AG09309 (cell line): Measurements from ENCODE around the gene WSCD2.

ENCODE experiments used
- DNase-seq: peaks from one replicate; pipeline ENCODE4 v3.0.0-alpha.2; 2010; ENCODE audit warnings: low read depth
- H3K4me3 ChIP-seq: 2 replicates; pipeline ENCODE4 v1.5.1; 2011; ENCODE audit warnings: mild to moderate bottlenecking, low read depth, low read length, moderate library complexity; ENCODE audit not compliant: control insufficient read depth
- TF ChIP-seq, protein P1 (sequence below): IDR thresholded peaks from 2 replicates; pipeline ENCODE4 v1.5.1; 2011; ENCODE audit warnings: mild to moderate bottlenecking, low read depth, low read length, inconsistent platforms; ENCODE audit not compliant: insufficient read depth, control insufficient read depth; ENCODE audit errors: missing control alignments

WSCD2 gene

DNA sequence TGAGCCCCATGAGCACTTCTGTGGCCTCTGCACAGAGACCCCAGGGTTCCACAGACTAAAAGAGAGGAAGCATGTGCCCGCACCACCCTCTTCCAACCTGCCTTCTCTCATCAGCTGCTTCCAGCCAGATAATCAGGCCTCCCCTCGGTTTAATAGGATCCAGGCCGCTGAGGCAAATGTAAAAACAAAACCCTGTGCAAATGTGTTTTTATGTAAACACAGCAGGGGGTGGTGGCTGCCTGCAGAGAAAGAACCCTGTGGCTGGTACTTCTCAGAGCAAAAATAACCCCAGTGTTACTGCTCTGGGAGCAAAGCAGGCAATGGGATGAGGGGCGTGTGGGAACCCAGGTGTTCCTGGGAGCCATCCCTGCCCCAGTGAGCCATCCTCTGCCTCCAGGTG is 46.2 kb downstream of the WSCD2 start:
- DNase-seq = no peak
- TF ChIP-seq, protein P1, sequence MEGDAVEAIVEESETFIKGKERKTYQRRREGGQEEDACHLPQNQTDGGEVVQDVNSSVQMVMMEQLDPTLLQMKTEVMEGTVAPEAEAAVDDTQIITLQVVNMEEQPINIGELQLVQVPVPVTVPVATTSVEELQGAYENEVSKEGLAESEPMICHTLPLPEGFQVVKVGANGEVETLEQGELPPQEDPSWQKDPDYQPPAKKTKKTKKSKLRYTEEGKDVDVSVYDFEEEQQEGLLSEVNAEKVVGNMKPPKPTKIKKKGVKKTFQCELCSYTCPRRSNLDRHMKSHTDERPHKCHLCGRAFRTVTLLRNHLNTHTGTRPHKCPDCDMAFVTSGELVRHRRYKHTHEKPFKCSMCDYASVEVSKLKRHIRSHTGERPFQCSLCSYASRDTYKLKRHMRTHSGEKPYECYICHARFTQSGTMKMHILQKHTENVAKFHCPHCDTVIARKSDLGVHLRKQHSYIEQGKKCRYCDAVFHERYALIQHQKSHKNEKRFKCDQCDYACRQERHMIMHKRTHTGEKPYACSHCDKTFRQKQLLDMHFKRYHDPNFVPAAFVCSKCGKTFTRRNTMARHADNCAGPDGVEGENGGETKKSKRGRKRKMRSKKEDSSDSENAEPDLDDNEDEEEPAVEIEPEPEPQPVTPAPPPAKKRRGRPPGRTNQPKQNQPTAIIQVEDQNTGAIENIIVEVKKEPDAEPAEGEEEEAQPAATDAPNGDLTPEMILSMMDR = peak; percentile 37
- H3K4me3 ChIP-seq = no peak overlapping the region

GRCh38 chr12:108176292-108176691 is 47.2 kb downstream of the WSCD2 start:
- H3K4me3 ChIP-seq = no peak overlapping the region
- TF ChIP-seq, protein P1 = no peak
- no peak for DNase-seq

GRCh38 chr12:108177131-108177530 is 48.0 kb downstream of the WSCD2 start:
- TF ChIP-seq, protein P1 = no peak
- H3K4me3 ChIP-seq = no peak overlapping the region
- DNase-seq = no peak

DNA sequence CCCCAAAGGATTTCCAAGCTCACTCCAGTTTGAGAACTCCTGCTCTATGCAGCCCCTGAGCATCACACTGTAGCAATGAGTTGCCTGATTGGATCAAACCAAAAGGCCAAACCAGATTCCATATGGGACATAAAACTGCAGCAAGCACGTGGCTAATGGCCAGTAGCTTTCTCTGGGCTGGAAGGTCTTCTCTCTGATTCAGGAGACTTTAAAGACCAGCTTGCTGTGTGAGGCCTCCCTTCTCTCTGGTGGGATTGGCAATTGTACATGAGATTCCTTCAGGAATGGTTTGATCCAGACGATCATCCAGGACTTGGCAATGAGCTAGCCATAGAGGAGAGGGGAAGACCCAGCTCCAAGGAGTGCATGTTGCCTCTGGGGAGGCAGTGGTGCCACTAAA is 50.2 kb downstream of the WSCD2 start:
- TF ChIP-seq, protein P1 = no peak
- no peak for DNase-seq
- H3K4me3 ChIP-seq = no peak overlapping the region

- TF ChIP-seq, protein P1 = no peak
- no peak overlapping the region for H3K4me3 ChIP-seq
- no peak for DNase-seq
Observed at GRCh38 chr12:108180255-108181094, 51.4 kb downstream of the WSCD2 start.

DNA sequence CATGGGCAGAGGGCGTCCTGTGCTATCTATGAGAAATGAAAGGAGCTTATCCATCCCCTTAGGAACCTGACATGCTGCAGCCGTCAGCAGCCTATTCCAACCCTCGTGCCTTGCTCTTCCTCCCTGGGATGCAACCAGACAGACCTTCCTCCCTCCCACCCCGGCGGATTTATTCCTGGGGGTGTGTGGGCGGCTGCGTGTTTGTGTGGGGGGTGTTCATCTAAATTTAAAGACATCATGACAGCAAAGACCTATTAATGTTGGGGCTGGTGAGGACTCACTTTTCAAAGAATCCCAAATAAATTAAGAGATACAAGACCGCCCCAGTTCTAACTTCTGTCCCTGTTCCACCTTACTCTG is 52.0 kb downstream of the WSCD2 start:
- DNase-seq = no peak
- TF ChIP-seq, protein P1 = no peak
- H3K4me3 ChIP-seq = no peak overlapping the region
